ENCODE results near the gene AMELY. TPM values are rescaled to one million over a fixed set of nuclear protein-coding genes. Genes with fewer than 3 reads are reported as not detected.
"Not testable (repeated sequence)": the region's sequence is repeated elsewhere in the genome, so short reads cannot be mapped to it uniquely, and the experiment has no call there.

The AMELY gene, protein sequence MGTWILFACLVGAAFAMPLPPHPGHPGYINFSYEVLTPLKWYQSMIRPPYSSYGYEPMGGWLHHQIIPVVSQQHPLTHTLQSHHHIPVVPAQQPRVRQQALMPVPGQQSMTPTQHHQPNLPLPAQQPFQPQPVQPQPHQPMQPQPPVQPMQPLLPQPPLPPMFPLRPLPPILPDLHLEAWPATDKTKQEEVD
- total RNA-seq: not detected in 2 replicates

DNA sequence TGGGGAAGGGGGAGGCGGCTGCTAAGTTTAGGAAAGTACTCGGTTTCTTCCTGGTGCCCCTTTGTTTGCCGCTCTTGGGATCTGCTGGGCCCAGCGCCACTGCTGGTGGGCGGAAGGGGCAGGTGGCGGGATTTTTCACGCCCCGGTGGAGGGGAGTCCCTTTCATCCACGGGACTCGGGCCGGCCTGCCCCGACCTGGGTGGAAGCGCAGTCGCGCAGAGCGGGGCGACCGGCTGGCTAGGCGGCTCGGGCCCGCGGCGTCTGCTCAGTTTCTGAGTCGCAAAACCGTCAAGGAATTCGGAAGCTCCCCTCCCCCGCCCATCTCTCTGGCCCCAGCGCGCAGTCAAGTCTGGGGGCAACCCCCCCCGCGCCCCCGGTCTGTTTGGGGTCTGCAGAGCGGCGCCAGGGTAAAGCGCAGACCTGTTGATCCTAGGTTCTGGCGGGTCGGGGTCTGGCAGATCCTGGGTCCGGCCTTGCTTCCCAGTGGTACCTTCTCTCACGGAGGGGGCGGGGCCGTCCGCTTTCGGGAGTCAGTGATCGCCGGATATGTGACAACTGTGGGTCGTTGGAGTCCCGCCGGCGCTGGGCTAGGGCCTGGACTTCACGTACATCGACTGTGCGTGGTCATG, at the start of gene AMELY:
Gene AMELY (minus strand): TSS at position 500 of the 629 bp plus-strand sequence. CDS start 39,144 bp downstream, outside the sequence.
- intact Hi-C loops (cut with micrococcal nuclease): no loop called here

DNA sequence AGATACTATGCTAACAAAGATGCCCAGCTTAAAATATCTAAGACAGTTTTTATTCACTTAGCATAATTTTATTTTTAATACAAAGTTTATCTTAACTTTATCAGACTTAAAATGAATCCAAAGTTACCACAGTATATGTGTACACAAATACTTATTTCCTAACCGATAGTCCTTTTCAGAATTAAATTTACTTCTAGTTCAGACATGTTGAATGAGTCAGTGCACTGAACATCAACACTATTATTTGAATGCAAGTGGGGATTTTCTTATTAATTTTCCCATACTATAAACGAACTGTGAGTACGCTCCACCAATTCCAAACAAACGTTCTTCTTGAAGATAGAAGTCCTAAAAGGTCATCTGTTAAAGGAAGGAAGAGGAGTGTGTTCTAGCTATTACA, 38.4 kb upstream of the AMELY start:
- intact Hi-C loops (cut with micrococcal nuclease): no loop called here

DNA sequence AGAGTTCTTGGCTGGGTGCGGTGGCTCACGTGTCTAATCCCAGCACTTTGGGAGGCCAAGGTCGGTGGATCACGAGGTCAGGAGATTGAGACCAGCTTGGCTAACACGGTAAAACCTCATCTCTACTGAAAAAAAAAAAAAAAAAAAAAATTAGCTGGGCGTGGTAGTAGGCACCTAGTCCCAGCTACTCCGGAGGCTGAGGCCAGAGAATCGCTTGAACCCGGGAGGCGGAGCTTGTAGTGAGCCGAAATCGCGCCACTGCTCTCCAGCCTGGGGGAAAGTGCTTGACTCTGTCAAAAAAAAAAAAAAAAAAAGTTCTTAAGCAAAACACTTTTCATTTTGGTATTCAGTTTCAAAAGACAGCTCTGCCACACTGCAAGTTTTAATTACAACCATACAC, 36.8 kb upstream of the AMELY start:
- intact Hi-C loops (cut with micrococcal nuclease): no loop called here

DNA sequence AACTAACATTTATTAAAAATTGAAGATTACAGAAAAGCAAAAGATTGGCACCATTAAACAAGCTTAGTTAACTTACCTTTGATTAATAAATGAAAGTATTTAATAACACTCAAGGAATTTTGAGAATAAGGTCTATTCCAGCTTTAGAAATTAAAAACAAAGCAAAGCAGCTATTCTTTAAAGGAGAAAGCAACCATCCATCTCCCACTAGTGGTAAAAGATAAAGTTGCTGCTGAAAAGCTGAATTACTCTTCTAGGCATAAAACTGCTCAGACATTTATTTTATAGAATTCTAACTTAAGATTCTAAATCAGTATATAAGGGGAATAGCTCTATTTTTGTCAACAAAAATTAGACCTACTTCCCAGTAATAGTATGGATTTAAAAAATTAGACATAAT, 36.1 kb upstream of the AMELY start:
- intact Hi-C loops (cut with micrococcal nuclease): no loop called here

DNA sequence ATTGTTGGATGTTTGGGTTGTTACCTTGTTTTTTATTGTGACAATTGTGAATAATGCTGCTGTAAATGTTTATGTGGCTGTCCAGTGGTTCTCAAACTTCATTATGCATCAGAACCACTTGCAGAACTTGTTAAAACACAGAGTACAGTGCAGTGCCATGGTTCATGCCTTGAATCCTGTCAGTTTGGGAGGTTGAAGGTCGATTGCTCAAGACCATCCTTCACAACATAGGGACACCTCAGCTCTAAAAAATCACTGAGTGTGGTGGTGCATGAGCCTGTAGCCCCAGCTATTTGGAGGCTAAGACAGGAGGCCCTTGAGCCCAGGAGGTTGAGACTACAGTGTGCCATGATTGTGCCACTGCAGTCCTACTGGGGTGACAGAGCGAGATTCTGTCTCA, 23.9 kb upstream of the AMELY start:
- intact Hi-C loops (cut with micrococcal nuclease): no loop called here

DNA sequence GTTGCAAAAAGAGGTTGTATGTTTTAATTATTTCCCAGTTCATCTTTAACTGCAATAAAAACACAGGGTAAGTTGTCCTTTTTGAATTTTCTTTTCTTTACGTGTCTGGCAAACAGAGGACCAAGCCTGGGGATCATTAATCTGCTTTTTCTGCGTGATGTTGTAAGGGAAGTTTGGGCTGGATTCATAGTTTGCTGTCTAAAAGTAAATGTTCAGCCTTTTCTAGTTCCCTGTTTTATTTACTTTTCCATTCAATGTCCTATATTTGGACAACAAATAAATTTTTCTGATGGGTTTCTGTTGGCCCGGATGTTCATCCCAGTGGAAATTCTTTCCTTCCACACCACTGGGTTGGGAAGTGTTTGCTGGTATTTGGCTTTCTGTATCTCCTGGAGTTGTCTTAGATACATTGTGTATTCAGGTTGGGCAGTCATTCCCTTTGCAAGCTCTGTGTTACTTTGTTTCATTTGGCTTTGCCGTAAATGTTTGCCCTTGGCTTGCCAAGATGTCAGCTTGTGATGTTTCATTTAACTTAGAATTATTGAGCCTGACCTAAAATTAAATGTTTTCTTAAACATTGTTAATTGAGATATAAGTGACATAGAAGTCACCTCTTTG, 20.3 kb upstream of the AMELY start:
- intact Hi-C loops (cut with micrococcal nuclease): no loop called here

DNA sequence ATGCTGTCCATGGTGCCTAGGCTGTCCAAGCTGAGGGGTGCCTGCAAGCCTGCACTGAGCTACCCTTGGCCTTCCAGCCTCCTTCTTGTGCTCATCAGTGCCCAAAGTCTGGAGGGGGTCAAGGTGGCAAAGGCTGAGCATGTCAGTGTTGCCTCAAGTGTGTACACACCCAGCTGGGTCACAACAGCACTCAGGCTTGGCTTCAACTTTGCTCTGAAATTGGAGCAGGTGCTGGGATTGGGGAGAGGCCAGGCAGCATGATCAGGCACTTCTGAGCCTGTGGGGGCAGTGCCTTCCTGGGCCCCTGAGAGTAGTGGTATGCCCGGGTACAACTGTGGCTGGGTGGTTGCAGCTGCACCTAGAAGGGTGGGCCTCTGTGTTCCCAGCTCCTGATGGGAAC, 17.7 kb upstream of the AMELY start:
- intact Hi-C loops (cut with micrococcal nuclease): no loop called here

DNA sequence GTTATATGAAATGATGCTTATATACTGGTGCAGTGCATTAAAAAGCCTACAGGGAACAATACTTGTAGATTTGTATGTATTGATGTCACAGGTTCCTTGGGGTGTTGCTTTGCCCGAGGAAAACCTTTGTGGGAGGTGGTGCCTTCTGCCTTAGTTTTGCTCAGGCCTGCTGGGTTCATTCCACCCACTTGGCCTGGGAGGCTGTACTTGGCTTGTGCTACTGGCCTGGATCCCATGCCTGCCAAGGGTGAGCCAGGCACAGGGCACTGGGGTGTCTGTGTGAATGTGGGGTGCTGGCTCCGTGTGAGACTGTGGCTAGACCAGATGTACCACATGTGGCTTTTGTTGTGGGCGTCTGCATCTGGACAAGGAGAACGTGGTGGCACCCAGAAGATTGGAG, 16.7 kb upstream of the AMELY start:
- intact Hi-C loops (cut with micrococcal nuclease): no loop called here

DNA sequence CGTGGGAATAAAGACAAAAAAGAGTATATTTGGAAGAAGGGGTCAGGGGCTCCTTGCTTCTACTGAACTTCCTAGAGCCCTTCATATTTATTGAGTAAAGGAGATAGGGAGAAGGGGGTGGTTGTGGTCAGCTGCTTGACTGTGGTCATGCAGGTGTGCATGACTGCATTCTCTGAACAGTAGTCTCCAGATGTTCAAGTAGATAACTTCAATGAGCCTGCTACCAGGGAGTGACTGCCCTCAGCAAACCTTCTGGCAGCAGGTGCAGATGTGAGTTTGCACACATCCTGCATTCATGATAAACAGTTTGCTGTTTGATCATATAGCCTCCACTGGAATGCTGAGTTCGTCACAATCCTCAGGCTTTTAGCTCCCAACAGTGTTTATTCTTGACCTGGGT, 9.5 kb upstream of the AMELY start:
- intact Hi-C loops (cut with micrococcal nuclease): no loop called here

DNA sequence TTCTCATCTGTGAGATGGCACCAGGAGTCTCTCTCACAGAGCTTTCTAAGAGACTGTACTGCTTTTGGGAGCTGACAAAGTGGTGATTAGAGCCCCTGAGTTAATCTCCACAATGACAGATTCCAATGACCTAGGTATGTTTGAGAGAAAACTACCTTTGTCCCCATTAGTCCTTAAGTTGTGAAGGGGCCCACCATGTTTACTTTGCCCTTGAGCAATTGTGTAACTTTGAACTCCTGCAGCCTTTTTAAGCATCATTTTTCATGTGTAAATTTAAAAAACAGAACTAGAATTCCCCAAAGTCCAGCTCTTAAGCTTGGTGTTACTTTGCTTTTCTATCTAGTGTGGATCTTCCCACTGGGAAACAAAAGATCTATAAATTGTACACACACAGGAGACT, 1.8 kb upstream of the AMELY start:
- intact Hi-C loops (cut with micrococcal nuclease): no loop called here

DNA sequence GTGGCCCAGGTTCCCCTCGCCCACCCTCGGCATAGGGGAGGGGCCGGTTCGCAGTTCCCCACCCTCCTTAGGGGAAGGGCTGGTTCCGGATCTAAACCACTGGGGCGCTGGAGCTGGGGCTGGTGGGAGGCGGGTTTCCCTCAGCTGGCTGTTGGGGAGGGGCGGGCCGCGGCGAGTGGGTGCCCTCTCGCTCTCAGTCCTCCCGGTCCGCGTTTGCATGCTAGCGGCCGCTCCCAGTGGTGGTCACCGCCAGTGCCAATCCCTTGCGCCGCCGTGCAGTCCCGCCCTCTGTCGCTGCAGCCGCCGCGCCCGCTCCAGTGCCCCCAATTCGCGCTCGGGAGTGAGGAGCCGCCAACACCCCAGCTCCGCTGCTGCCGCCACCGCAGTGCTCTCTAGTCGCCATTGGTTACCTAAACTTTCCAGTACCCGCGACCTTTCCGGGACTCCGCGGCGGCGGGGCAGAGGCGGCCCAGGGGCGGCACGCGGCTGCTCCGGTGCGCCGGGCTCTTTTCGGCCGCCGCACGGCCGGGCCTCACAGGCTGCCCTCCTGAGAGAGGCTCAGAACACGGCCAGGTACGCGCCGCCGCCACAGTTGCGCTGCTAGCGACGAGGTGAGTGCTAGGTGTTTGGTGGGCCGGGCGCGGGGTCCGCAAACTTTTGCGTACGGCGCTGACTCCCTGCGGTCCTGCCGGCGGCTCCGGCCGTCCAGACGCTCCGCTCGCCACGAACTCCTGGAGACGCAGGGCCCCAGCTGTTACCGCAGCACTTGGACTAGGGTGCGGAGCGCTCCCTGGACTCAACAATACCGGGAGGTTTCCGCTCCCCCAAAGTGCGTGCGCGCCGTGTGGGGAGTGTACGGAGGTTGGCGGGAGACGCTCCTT, 940 bp downstream of the AMELY start, which contains the start of gene TBL1Y:
Gene TBL1Y (plus strand): TSS at position 326 of the 881 bp plus-strand sequence. CDS start 114,388 bp downstream, outside the sequence.
- intact Hi-C loops (cut with micrococcal nuclease): no loop called here

DNA sequence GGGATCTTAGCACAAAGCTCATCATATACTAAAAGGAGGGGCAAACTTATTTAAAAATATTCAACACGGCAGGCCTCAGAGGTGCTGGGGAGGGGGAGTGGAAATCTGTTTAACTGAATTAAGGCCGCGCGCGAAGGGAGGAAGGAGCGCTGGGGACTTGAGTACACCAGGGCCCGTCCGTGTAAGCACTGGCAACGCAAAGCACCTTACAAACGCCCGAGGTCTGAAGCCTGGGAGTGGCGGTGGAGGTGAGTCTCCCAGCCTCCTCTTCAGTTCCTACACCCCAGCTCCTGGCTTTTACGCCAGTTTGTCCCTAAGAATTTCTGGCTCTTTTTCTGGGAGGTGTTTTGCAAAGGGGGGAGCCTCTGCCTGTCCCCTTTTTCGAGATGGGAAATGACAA, 1.7 kb downstream of the AMELY start:
- intact Hi-C loops (cut with micrococcal nuclease): no loop called here

DNA sequence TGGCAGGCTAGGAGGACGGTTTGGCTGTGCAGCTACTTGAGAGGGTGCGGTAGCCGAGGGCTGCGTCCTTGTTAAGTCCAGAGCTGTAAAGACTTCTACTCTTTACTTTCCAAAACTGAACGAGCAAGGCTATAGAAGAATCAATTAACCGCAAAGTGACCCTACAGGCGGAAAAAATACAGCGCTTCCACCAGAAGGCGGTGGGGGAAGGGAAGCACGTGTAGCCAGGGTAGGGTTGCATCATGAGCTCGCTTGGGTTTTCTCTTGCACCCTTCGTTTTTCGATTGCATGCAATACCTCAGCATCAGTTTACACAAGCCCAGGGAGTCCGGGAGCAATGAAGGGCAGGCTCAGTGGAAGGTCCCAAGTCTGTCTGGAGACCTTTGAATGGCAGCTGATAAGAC, 2.4 kb downstream of the AMELY start:
- intact Hi-C loops (cut with micrococcal nuclease): no loop called here

DNA sequence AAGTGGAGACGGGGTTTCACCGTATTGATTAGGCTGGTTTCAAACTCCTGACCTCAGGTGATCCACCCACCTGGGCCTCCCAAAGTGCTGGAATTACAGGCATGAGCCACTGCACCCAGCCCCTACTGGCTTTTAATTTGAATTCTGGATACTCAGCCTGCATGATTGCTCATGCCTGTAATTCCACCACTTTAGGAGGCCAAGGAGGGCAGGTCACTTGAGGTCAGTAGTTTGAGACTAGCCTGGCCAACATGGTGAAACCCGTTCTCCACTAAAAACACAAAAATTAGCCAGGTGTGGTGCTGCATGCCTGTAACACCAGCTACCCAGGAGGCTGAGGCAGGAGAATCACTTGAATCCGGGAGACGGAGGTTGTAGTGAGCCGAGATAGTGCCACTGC, 3.5 kb downstream of the AMELY start:
- intact Hi-C loops (cut with micrococcal nuclease): not testable (repeated sequence)

DNA sequence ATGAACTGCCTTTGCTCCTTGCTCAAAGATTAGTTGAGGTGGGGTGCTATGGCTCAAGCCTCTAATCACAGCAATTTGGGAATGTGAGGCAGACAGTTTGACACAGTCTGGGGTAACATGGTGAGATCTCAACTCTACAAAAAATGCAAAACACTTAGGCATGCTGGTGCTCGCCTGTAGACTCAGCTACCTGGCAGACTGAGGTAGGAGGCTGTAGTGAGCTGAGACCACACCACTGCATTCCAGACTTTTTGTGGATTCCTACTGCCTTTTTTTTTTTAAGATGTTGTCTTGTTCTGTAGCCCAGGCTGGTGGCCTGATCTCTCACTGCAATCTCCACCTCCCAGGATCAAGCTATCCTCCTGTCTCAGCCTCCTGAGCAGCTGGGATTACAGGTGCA, 4.0 kb downstream of the AMELY start:
- intact Hi-C loops (cut with micrococcal nuclease): no loop called here

DNA sequence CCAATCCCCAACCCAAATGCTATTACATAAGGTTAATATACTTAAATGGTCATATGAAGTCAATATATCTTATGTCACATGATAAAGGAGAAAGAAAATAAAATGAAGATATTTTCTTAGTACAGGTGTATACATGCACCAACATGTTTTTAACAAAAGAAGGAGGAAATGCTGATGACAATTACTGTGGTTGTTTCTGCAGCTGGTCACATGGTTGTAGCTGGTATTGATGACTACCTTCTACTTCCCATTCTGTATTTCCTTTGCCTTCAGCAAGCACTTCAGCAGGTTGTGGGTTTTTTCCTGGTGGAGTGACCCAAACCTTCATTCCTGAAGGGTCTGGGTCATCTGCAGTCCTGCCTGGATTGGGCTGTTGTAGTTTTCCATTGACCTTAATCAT, 9.4 kb downstream of the AMELY start:
- intact Hi-C loops (cut with micrococcal nuclease): not testable (repeated sequence)

DNA sequence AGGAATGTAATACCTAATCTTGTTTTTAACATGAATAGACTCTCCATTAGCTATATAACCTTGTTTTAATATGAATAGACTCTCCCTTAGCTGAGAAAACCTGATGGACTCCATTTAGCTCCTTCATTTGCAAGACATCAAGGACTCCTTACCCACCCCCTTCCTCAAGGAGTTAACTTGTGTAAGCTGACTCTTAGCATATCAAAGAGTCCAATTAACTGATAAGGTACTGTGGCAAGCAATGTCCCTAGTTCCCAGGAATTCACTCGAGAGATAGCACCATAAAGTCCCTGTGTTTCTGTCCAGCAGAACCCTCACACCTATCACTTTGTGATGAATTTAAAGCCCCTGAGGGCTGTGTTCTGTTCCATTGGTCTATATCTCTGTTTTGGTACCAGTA, 16.3 kb downstream of the AMELY start:
- intact Hi-C loops (cut with micrococcal nuclease): no loop called here

DNA sequence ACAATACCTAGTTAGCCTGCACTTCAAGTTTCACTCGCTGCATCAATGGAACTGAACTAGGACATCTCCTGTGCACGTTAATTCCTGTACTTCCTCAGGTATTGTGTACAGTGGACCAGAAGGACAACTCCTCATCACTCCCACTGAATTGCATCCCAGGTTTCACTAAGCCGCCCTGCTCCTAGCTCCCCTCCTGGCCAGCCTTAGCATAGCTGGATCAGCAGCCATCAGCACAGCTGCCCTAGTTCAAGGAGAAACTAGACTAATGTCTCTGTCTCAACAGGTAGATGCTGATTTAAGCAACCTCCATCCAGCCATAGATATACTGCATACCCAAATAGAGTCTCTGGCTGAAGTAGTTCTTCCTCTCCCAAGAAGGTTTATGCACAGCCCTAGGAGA, 17.1 kb downstream of the AMELY start:
- intact Hi-C loops (cut with micrococcal nuclease): no loop called here

DNA sequence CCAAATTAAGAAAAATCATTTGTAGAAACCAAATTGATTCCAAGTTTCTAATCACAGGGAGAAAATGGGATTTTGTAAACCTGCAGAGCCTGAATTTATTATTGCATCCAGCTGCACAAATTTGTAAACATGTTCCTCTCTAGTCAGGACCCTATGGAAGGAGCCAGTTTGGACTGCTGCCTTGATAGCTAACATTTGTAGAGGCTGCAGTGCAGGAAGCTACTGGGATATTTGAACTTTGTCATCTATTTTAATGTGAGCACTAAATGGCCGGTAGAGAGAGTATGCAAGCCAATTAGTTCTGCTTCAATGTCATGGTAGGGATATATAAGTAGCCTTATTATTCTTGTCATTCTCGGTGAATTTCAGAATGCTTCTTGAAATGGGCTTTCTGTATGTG, 62.2 kb downstream of the AMELY start:
- intact Hi-C loops (cut with micrococcal nuclease): no loop called here

DNA sequence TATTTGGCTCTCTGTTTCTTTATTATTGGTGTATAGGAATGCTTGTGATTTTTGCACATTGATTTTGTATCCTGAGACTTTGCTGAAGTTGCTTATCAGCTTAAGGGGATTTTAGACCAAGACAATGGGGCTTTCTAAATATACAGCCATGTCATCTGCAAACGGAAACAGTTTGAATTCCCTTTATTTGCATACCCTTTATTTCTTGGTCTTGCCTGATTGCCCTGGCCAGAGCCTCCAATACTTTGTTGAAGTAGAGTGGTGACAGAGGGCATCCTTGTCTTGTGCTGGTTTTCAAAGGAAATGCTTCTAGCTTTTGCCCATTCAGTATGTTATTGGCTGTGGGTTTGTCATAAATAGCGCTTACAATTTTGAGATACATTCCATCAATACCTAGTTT, 68.9 kb downstream of the AMELY start:
- intact Hi-C loops (cut with micrococcal nuclease): not testable (repeated sequence)
